GM18507 (cell line): ENCODE results near the gene KCNK18.

Experiments
- DNase-seq: peaks from one replicate; pipeline ENCODE4 v3.0.0; 2011; ENCODE audit warnings: low read depth; ENCODE audit not compliant: insufficient read length; ENCODE audit errors: extremely low spot score
- FAIRE-seq: peaks from 2 replicates; lab custom pipeline; 2011; peaks lifted over from hg19 to GRCh38; lab: Jason Lieb, UNC

KCNK18 gene

DNA sequence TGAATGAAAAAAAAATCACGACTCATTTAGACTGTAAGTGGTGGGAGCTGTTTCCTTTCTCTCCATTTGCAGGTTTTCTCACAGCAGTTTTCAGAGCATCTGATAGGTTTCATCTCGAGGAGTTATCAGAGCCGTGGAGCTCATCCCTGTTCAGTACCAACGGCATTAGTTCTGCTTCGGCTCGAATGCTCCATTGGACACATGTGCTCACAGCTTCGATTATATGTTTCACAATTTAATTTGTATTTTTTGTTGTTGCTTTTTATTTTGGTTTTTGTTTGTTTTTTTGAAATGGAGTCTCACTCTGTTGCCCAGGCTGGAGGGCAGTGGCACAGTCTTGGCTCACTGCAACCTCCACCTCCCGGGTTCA is 45.2 kb downstream of the KCNK18 start:
- no peak for DNase-seq
- FAIRE-seq: no peak

DNA sequence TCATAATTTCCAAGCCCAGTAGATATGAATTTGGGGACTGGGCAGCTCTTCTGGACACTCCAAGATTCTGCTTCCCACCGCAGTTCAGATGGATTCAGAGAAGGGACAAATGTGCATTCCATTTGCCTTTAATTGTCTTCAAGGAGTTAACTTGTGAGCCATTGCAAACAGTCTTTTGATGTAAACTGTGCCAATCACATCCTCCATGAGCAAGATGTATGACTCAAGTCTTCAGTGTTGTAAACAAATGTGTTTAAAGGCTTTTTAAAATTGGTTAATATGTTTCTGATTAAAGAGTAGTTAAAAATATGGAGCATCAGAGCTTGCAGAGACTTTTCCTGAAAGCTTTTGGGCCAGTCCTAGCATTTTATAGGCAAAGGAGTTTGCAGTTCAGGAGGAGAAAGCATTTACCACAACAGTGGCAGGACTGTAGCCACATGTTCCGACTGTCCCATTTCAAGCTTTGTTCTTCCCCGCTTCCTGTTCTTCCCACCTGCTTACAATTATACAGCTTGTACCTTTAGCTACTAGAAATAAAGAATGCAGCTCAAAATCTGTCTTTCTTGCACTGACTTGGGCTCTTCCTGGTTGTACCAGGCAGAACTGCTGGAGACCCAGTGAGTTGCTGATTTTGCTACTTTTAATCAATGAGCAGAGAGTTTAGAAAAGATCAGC is 49.8 kb downstream of the KCNK18 start:
- FAIRE-seq: no peak
- DNase-seq: no peak

DNA sequence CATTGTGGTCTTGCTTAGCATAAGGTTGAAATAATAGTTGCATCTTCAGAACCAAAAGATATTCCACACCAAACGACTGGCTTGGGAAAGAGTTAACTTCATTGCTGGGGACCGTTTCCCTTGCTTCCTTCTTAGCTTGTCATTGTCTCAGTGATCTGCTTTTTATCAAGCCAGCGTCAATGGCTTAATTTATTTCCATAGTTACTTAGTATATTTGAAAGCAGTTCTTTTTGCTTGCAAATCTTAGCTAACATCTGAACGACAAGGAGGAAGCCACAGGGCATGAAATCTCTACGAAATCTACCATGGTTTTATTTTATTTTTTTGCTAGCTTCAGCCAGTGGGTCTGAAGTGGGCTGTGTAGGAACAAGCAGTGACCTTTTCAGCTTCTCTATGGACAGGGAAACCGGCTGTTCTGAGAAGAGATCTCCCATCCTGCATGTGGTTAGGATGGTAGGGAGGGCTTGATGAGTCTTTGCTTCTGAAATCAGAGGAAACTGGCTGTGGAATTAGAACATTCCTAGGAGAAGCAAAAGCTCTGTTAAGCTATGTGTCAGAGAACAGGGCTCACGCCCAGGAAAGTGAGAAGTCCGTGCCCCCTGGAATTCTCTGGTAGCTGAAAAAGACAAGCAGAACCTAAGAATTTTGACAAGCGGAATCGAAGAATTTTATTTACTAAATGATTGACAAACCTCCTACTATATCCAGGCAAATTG is 51.6 kb downstream of the KCNK18 start:
- FAIRE-seq (no peak), DNase-seq (no peak)

DNA sequence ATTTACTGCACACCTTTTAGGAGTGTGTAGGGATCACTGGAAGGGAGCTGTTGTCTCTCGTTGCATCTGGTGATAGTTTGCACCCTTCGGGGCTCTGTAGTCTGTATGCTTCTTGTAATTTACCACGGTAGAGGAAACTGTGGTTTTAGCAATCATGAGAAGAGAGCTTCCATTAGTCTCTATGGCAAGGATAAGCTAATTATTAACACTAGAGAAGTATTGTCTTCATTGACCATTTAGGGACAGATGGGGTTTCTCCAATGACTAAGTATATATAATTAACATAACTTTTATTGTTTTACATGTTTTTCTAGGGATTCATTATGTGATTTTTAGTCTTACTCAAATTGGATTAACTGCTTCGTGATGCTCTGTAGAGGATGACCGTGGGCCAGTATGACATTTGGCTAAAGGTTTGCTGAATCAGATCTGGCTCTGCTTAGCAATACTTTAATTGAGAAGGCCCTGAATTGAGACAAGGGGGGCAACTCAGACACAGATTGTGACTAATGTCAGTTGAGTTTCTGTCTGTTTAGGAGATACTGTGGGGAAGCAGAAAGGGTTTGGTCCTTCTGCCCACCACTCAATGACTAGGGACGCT is 52.3 kb downstream of the KCNK18 start:
- DNase-seq (peak; percentile 11), FAIRE-seq (peak; percentile 58)

DNA sequence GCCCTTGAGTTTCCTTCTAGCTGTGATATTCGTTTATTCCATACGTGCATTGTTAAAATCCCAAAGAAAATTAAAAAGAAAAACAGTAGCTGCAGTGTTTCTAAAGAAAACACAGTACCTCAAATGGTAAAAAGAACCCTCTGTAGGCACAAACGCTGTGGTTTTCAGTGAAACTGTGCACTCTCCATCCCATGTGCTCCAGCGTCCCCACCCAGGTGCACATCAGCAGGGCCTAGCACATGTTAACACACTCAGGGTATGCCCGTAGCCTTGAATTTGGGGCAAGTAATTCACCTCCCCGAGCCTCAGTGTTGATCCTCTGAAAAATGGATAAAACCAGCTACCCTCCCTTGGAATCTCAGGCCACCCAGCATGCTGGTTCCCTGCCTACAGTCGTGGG is 53.1 kb downstream of the KCNK18 start:
- no peak for FAIRE-seq
- DNase-seq: no peak

DNA sequence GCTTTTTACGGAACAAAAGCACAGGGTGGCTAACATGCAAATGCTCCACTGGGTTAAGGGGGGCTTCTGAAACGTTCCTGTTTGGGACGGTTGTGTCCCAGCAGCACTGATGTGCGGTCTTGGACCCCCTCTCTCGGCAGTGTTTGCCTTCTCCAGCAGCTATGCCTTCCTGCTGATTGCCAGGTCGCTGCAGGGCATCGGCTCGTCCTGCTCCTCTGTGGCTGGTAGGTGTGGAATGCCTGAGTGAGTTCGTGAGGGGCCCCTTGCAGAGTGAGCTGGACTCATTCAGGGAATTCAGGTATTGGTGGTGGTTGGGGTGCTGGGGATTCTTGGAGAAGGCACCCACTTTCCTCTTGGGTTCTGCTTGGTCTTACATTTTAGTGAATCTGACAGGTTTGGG is 56.6 kb downstream of the KCNK18 start:
- no peak for DNase-seq
- FAIRE-seq: no peak

DNA sequence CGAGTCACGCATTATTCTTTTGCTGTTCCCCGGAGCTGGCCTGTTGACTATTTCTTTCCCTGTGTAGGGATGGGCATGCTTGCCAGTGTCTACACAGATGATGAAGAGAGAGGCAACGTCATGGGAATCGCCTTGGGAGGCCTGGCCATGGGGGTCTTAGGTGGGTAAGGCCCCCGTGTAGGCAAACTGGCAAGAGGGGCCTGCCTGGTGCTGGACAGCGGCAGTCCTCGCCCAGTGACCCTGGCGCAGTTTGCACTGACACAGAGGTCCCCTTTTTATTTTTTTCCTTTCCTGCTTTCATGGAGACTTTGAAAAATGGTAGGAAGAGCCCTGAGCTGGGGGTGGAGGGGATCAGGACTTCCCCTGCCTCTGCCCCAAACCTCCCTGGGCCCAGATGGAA is 57.0 kb downstream of the KCNK18 start:
- FAIRE-seq: no peak

DNA sequence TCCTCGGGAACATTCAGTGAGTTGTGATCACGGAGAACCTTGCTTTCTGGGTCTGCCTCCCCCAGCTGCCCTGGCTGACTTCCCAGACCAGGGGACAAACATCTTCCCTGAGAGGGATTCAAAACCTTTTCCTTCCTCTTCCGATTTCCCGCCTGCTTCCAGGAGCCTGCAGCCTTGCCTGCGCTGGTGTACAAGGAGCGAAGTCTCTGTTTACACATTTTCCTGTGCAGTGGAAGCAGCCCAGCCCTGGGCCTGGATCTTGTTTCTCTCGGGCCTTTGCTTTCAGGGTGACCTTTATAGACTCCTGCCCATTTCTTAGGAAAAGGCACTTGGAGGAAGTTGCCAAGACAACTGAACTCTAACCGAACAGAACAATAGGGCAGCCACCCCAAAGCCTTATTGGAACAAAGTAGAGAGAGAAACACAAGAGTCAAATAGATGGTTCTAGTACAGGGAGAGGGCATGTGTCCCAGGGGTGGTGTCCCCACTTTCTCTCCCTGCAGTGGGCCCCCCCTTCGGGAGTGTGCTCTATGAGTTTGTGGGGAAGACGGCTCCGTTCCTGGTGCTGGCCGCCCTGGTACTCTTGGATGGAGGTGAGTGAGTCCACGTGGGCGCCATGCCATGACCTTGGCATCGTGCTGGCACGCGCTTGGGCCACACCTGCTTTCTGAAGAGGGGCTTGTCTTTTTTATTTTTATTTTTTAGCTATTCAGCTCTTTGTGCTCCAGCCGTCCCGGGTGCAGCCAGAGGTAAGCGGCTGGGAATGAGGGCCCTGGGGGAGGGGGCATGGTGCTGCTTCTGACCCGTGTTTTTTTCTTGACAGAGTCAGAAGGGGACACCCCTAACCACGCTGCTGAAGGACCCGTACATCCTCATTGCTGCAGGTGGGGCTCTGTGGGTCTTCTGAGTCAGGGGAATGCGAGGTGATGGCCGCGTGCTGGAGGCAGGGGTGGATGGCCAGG is 57.8 kb downstream of the KCNK18 start:
- no peak for DNase-seq
- FAIRE-seq: no peak

More for the DNA sequence above, 57.0 kb downstream of the KCNK18 start:
- no peak for DNase-seq

DNA sequence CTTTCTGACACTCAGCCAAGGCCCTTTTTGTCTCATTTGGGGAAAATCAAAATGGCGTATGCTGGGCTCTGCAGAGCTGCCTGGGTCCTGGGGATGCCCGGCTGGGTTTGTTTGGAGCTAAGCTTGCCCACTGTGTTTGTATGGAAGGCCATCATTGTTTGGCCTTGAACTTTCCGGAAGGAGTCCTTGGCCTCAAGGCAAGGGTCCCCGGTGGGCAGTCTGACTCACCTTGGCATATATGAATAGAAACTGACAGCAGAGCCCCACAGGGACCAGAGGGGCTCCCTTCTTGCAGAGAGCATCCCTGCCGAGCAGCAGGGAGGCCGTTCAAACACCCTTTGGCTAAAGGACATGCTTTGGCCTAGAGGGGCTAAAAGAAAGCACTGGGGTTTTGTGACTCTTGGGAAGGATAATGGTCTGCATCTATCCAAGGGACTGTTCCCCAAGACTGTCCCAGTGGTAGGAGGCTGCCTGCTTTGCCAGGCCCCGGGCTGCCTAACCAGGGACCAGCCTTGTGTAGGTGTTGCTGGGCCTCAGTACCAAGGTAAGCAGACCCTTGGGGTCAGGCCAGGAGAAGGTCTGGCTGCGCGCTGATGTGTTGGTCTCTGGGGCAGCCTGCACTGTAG is 58.7 kb downstream of the KCNK18 start:
- FAIRE-seq (no peak), DNase-seq (no peak)

DNA sequence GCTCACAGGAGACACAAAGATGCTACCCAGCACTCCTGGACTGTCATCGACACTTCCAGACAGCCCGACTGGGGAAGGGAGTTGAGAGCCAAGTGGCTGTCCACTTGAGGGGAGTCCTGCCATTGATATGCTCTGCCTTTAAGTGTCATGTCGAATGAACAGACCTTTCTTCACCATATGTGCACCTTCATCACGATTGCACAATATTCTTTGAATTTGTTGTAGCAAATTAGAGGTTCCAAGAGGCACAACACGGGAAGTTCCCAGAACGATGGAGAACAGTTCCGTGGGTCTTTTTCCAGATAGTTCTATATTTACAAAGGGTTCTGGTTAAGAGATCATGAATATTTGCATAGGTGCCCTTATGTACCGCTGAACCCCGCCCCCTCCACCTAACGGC is 59.6 kb downstream of the KCNK18 start:
- DNase-seq (no peak), FAIRE-seq (no peak)

DNA sequence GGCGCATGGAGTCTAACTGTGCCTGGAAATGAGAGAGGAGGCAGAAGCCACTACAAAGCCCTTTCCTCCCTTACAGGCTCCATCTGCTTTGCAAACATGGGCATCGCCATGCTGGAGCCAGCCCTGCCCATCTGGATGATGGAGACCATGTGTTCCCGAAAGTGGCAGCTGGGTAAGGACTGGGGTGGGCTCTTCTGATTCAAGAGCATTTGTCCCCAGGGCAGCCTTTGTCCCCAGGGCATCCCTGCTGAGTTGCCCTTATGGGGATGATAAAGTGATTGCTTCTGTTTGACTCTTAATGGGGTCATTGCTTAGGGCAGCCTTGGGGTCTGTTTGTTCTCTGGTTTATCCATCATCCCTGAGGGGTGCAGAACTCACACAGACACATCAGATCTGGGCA is 60.4 kb downstream of the KCNK18 start:
- no peak for FAIRE-seq
- no peak for DNase-seq

DNA sequence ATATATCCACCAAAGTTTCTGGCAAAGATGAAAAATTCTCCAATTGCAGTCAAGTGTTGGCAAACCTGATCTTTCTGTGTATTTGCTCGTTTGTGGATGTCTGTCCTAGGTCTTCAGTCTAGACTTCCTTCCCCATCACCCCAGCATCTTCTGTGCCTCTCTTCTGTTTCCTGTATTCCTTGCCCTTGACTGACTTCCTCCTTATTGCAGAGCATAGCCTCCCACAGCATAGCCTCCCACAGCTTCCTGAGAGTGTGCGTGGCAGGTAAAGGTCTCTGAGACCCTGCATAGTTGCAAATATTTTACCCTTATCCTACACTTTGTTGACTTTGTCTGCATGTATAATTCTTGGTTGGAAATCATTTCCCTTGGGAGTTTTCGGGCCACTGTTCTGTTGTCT is 62.0 kb downstream of the KCNK18 start:
- FAIRE-seq (no peak), DNase-seq (no peak)
